SU-DHL-6 (cell line): ENCODE data around the gene TUBA3E.

Experiments used
- CTCF ChIP-seq: fragments of 200-600 bp; sonication (generic); IDR thresholded peaks from one replicate; pipeline ENCODE4 v1.5.1; 2017; ENCODE audit warnings: antibody characterized with exemption, mild to moderate bottlenecking, low read length, moderate library complexity; ENCODE audit not compliant: insufficient read depth, poor library complexity, severe bottlenecking
- EZH2phosphoT487 ChIP-seq: fragments of 200-600 bp; sonication (generic), shearing (Covaris generic); conservative IDR thresholded peaks from 2 replicates; pipeline ENCODE4 v1.6.1; 2018; ENCODE audit warnings: mild to moderate bottlenecking, antibody characterized with exemption, low read length, moderate library complexity, mixed read lengths

DNA sequence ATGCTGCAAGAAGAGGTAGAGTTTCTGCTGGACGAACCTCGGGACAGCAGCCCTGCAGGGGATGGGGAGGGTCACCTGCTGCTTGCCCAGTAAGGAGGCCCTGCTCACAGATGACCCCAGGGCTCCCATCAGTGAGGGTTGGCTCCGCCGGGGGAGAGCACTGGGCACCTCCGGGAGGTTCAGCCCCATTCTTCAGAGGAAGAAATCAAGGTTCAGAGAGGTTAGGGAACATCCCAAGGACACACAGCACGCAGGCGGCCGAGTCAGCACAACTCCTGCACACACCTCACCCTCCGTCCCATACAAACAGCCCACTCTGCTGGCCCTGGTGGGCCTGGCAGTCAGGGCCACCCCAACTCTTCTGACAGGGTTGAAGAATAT is 41.6 kb downstream of the TUBA3E start:
- TF ChIP-seq CTCF (no peak), EZH2phosphoT487 (no peak)
